HG02970 (cell line): ENCODE measurements around the gene NUTM1.

Source experiments
- ATAC-seq: cut with Tn5 transposase; IDR thresholded peaks from one replicate; pipeline ENCODE4 v1.9.1; 2021; ENCODE audit warnings: mild to moderate bottlenecking, moderate library complexity, moderate number of reproducible peaks; ENCODE audit not compliant: unreplicated experiment, low FRiP score

NUTM1 gene

GRCh38 chr15:34342737-34343575 is at the start of gene NUTM1, which contains the start of gene NOP10:
TSS of gene NUTM1 (plus strand) at chr15:34343315. CDS start at chr15:34343697, 382 bp downstream.
TSS of gene NOP10 (minus strand) at chr15:34343136. CDS start at chr15:34343073, 63 bp downstream.
- peak; percentile 92 for ATAC-seq

GRCh38 chr15:34297059-34297458 is 46.1 kb upstream of the NUTM1 start:
- no peak for ATAC-seq

GRCh38 chr15:34301058-34301457 is 42.1 kb upstream of the NUTM1 start:
- ATAC-seq = no peak

GRCh38 chr15:34304613-34305012 is 38.5 kb upstream of the NUTM1 start:
- ATAC-seq = no peak

GRCh38 chr15:34311563-34311962 is 31.6 kb upstream of the NUTM1 start:
- ATAC-seq = no peak

- no peak for ATAC-seq
Measured at GRCh38 chr15:34314491-34315490, 28.3 kb upstream of the NUTM1 start.

GRCh38 chr15:34318277-34319079 is 24.6 kb upstream of the NUTM1 start:
- ATAC-seq = peak; percentile 55

- ATAC-seq = no peak
Measured at GRCh38 chr15:34323217-34323616, 19.9 kb upstream of the NUTM1 start.

GRCh38 chr15:34324933-34325332 is 18.2 kb upstream of the NUTM1 start:
- no peak for ATAC-seq

GRCh38 chr15:34325368-34325767 is 17.7 kb upstream of the NUTM1 start:
- ATAC-seq = no peak

GRCh38 chr15:34327906-34328305 is 15.2 kb upstream of the NUTM1 start:
- ATAC-seq = no peak

GRCh38 chr15:34329006-34329405 is 14.1 kb upstream of the NUTM1 start:
- no peak for ATAC-seq

GRCh38 chr15:34330279-34330678 is 12.8 kb upstream of the NUTM1 start:
- no peak for ATAC-seq

- ATAC-seq = no peak
Measured at GRCh38 chr15:34331809-34332208, 11.3 kb upstream of the NUTM1 start.

- no peak for ATAC-seq
Measured at GRCh38 chr15:34332553-34333120, 10.5 kb upstream of the NUTM1 start.

GRCh38 chr15:34334672-34335071 is 8.4 kb upstream of the NUTM1 start:
- no peak for ATAC-seq

GRCh38 chr15:34335176-34336032 is 7.7 kb upstream of the NUTM1 start:
- ATAC-seq = no peak

GRCh38 chr15:34336231-34336990 is 6.7 kb upstream of the NUTM1 start:
- no peak for ATAC-seq
